Measurements from ENCODE around the gene PLEKHG5.
"Not testable (repeated sequence)": the region's sequence is repeated elsewhere in the genome, so short reads cannot be mapped to it uniquely, and the experiment has no call there.

Gene PLEKHG5

DNA sequence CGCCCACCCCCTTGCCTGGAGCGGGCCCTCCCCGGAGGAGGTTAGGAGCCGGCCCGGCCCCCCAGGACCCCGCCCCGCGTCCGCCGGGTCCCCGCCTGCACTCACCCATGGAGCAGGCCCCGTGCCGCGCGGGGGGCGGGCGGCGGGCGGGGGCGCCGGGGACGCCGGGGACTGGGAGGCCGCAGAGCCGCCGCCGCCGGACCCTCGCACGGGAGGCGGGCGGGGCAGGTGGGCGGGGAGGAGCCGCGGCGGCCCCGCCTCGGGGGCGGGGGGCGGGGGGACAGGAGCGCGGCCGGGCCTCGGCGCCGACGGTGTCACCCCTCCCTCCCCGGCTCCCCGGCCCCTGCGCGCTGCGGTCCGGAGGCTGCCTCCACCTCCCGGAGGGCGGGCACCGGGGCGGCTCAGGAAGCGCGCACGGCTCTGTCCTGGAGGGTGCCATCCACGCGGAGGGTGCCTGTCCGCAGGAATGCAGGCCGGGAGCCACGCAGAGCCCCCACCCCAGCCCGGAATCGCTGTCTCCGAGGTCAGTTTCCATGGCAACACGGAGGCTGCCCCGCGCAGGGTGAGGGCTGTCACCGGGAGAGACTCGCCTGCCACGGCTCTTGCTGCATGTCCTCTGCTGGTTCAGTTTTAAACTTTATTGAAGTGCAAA is 5.9 kb upstream of the PLEKHG5 start:
- peak in 1 of 3 donors; percentile 32 for DNase-seq (ENCODE audit: low read depth in 2 of 3, low spot score in 1 of 3)

DNA sequence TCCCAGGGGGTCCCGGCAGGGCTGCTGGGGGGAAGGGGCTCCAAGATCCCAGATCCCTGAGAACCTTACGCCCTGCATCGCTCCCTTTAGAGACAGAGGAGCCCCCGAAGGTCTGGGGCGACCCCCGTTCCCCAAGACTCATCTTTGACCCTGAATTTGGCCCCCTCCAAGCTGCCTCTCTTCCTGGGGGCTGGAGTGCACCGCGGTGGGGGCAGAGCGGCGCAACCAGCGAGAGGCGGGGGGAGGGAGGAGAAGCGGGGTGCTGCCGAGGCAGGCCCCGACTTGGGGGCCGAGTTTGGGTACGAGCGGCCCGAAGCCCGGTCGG is 5.4 kb upstream of the PLEKHG5 start:
- DNase-seq (ENCODE audit: low read depth in 2 of 3, low spot score in 1 of 3): no peak

GRCh38 chr1:6496365-6496721 is 4.9 kb upstream of the PLEKHG5 start:
- DNase-seq (ENCODE audit: low read depth in 2 of 3, low spot score in 1 of 3): no peak

DNA sequence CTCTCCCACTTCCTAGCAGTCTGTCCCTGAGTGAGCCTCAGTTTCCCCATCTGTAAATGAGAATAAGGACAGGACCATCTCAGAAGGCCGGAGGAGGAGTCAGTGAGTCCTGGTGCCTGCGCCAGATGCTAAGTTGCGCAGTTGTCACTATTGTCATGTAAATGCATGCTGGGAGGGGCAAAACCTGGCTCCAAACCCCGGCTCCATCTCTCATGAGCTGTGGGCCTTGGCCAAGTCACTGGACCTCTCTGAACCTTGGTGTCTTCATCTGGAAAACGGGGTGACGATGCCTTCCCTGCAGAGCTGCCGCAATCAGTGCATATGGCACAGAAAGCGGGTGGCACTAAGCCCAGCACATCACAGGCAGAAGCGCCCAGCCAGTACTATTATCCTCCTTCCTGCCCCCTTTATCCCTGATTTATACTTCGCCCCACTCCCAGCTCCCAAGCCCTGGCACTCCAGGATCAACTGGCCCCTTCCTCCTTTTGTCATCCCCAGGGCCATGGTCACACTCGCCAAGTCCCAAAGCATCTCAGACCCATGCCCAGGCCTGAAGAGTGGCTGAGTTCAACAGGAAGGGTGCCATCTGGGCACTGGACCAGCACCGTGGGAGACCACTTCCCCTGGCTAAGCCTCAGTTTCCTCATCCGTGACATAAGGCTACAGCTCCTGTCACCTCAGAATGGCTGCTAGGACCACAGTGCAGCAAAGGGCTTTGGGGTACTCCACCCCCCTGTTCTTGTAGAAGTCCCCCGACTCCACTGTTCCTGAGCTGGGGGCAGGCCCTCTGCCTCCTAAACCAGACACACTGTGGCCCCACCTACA is 4.3 kb upstream of the PLEKHG5 start:
- DNase-seq (ENCODE audit: low read depth in 2 of 3, low spot score in 1 of 3): no peak

GRCh38 chr1:6495041-6495441 is 3.6 kb upstream of the PLEKHG5 start:
- DNase-seq (ENCODE audit: low read depth in 2 of 3, low spot score in 1 of 3): no peak

DNA sequence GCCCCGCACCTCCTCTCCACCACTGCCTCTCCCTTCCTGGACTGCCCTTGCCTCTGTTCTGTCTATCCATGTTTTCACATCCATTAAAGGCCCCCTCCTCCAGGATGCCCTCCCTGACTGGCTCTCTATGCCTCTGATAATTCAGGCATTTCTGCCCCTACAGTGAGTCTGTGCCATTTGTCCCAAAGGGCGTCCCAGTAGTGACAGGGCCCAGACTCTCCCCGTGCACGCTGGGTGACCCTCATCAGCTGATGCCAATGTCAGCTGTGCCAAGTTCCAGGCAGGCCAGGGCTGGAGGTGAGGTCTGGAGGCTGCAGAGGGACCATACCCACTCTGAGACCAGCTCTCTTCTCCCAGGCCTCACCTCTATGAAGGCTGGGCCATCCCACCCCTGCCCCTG is 3.2 kb upstream of the PLEKHG5 start:
- no peak for DNase-seq (ENCODE audit: low read depth in 2 of 3, low spot score in 1 of 3)

DNA sequence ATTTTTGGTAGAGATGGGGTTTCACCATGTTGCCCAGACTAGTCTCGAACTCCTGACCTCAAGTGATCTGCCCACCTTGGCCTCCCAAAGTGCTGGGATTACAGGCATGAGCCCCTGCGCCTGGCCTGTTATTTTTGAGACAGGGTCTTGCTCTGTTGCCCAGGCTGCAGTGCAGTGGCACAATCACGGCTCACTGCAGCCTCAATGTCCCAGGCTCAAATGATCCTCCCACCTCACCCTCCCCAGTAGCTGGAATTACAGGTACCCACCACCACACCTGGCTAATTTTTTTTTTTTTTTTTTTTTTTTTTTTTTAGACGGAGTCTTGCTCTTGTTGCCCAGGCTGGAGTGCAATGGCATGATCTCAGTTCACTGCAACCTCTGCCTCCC is 2.4 kb upstream of the PLEKHG5 start:
- DNase-seq (ENCODE audit: low read depth in 2 of 3, low spot score in 1 of 3): not testable (repeated sequence)

- DNase-seq (ENCODE audit: low read depth in 2 of 3, low spot score in 1 of 3): no peak
Observed at GRCh38 chr1:6491966-6492365, 499 bp upstream of the PLEKHG5 start.

DNA sequence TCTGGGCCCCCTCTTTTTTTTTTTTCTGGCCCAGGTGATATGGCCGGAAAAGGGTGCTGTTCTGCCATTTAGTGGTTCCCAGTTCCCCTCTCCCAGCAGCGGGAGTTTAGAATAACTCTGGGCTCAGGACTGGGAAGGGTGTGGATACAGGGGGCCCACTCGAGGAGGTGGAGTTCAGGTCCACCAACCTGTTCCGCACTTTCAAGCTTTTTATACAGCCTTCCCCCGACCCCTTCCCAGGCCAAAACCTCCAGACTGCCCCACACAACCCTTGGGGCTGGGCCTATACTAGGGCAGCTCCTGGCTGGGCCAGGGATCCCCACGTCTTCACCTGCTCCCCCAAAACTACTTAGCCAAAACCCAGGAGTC is 402 bp downstream of the PLEKHG5 start:
- no peak for DNase-seq (ENCODE audit: low read depth in 2 of 3, low spot score in 1 of 3)

DNA sequence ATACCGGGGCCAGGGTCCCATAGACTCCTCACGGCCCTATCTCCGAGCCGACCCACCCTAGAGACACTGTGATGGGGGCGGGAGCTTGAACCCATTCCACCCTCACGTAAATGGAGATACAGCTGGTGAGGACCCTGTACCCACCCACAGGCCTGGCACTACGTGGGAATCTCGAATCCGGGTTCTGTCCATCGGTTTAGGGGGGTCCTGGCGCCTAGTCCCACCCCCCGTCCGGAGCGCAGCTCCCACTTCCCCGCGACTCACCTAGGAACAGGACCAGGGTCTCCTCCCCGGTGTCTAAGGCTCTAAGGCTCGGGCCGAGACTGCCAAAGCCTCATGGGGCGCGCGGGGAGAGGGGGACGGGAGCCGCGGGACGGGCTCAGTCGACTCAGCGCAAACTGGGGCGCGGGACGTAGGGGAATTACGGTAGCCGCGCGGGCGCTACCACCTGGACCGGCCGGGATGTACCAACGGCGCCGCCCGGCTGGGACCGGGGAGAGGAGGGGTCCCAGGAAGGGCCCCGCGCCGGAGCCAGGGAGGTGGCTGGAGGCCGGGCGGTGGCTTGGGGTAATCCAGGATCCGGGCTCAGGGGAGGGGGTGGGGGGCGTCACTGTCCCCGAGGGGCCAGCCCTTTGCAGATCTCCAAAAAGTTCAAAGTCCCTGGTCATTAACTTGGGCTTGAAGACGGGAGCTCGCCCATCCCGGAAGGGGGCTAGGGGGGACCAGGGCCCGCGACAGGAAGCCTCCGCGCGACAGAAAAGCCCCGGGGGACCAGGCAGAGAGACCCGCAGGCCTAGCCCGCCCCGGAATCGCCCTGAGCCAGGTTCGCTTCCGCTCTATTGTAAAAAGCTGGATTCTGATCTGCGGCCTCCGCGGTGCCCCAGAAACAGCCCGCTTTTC is 1.0 kb downstream of the PLEKHG5 start:
- peak; percentile 45 to 60 (median 50) for DNase-seq (ENCODE audit: low read depth in 2 of 3, low spot score in 1 of 3)

DNA sequence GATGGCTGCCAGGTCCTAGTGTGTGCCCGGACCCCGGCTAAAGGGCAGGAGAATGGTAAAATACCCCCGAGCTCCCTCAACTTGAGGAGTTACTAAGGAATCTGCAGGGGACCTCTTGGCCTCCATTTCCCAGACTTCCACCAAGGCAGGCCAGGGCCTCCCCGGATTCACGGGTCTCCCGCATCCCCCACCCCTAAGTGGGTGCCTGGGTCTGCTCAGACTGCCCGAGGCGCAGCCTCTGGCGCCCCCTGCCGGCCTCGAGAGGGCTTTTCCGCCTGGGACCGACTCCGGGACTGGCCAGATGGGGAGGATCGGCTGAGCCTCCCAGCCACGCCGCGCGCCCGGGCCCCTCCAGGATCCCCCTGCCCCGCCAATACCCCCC is 1.7 kb downstream of the PLEKHG5 start:
- peak; percentile 69 to 77 (median 73) for DNase-seq (ENCODE audit: low read depth in 2 of 3, low spot score in 1 of 3)

DNA sequence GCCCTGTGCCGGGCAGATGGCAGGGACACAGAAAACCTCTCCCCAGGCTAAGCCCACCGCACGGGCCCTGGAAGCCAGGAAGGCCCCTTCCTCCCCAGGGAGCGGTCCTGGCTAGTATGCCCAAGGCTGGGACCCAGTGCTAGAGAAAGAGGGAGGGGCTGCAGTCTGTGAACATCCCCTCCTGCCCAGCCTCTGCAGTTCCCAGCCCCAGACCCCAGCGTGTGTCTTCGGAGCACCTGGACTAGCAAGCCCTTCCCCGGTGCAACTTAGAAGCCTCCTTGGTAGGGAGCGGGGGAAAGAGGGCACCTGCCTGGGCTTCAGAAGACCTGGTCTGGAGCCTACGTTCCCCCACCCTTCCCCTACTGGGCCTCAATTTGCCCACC is 2.1 kb downstream of the PLEKHG5 start:
- DNase-seq (ENCODE audit: low read depth in 2 of 3, low spot score in 1 of 3): no peak

- DNase-seq (ENCODE audit: low read depth in 2 of 3, low spot score in 1 of 3): no peak
Observed at GRCh38 chr1:6488602-6489382, 2.7 kb downstream of the PLEKHG5 start.

DNA sequence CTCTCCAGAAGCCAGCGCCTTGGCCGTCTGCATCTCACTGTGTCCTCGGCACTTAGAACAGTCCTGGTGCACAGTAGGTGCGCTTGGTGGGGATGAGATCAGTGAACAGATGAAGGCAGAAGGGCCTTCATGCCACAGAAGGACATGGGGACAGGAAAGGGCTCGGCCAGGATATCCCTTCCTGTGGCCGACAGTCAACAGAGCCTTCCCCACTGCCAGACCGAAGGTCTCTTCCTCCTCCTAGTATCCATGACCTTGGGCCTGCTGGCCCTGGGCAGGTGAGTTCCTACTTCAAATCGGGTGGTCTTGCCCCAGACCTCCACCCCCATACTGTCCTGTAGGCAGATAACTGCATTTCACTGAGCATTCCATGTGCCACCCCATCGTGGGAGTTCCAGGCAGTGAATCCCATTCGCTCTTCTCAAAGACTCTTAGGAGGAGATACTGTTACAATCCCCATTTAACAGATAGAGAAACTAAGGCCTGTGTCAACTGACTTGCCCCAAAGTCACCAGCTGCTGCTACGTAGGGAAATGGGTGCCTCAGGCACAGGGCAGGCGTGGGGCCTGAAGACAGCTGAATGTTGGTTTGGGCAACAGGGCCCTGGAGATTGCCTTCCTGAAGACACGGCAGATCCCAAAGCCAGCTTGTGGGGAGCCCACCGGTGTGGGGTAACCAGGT is 3.5 kb downstream of the PLEKHG5 start:
- no peak for DNase-seq (ENCODE audit: low read depth in 2 of 3, low spot score in 1 of 3)

- DNase-seq (ENCODE audit: low read depth in 2 of 3, low spot score in 1 of 3): peak; percentile 77 to 92 (median 84)
Observed at GRCh38 chr1:6486433-6487011, 4.9 kb downstream of the PLEKHG5 start.

DNA sequence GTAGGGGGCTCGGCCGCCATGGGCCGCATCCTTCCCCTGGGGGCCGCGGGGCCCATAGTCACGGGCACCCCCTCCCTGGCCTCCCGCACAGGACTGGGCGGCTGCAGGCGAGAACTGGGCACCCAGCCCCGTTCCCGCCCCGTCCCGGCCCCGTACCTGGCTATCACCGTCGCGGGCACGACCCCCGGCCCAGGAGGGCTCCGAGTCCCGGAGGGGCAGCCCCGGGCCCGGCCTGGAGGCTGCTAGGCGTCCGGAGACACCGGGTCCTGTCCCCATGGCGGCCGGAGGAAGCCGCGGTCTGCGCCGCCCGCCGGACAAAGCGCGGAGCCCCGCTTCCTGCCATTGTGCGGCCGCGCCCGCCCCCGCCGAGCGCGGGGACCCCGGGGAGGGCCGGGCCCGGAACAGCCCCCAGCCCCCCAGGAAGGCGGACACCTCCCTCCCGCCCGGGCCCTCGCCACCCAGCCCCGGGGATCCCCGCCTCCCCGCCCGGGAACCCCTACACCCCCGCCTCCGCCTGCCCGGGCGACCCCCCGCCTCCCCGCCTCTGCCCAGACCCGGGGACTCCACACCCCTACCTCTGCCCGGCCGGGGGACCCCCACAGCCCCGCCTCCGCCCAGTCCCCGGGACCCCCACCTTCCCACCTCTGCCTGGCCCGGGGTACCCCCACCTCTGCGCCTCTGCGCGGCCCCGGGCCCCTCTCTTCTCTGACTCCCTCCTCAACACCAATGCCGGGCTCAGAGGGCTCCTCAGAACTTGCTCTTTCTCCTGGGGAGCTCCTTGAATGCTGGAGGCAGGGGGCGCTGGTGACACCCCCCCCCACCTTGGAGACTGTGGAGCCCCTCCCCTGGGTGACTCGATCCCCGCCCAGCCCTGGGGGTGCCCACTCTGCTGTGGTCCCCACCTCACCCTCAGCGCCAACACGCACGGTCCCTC is 6.0 kb downstream of the PLEKHG5 start:
- no peak for DNase-seq (ENCODE audit: low read depth in 2 of 3, low spot score in 1 of 3)

DNA sequence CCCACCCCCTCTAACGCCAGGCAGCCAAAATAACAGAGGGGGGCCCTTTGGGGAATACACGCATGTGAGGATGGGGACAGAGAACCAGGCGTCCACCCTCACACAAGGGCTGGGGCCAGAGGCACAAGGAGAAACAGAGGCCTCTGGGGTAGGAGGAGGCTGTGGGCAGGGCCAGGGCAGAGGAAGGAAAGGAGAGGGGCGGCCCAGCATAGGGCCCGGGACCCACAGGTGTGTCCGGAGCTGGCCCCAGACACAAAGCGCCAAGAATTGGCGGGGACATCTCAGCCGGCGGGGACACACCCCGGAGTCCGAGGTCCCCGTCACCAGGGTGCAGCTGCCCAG is 6.7 kb downstream of the PLEKHG5 start:
- no peak for DNase-seq (ENCODE audit: low read depth in 2 of 3, low spot score in 1 of 3)

DNA sequence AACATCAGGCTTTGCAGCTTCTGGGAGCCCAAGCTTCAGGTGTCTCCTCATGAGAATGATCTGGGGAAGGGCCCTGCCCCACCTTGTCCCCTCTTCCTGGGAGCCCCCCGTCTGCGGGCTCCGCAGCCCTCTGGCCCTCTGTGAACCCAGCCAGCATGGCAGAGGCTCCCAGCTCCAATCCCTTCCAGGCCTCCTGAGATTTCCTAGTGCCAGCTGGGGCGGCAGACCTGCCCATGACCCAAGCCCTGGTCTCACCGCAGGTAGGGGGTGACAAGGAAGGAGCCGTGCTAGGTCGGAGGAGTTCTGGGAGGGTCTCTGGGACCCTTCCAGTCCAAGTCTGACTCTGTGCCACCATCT is 7.7 kb downstream of the PLEKHG5 start:
- DNase-seq (ENCODE audit: low read depth in 2 of 3, low spot score in 1 of 3): no peak

GRCh38 chr1:6483017-6483760 is 8.3 kb downstream of the PLEKHG5 start:
- no peak for DNase-seq (ENCODE audit: low read depth in 2 of 3, low spot score in 1 of 3)
